Kidney capillary endothelial cell (primary cell): Measurements from ENCODE around the gene PAK4.

Experiments
- DNase-seq: peaks from one replicate; pipeline ENCODE4 v3.0.0-alpha.2; 2018; ENCODE audit warnings: low spot score

PAK4 gene

GRCh38 chr19:39180749-39181148 lies 55.2 kb downstream of the PAK4 start:
- DNase-seq = no peak

GRCh38 chr19:39181500-39182173 lies 56.1 kb downstream of the PAK4 start:
- no peak for DNase-seq

- no peak for DNase-seq
Measured at GRCh38 chr19:39182174-39182505, 56.6 kb downstream of the PAK4 start.

GRCh38 chr19:39183104-39183503 lies 57.5 kb downstream of the PAK4 start:
- DNase-seq = no peak

- DNase-seq = no peak
Measured at GRCh38 chr19:39186391-39186790, 60.8 kb downstream of the PAK4 start.

GRCh38 chr19:39187552-39187943 lies 62.0 kb downstream of the PAK4 start:
- DNase-seq = no peak

- DNase-seq = no peak
Measured at GRCh38 chr19:39188960-39189359, 63.4 kb downstream of the PAK4 start.

- DNase-seq = no peak
Measured at GRCh38 chr19:39190768-39191167, 65.2 kb downstream of the PAK4 start.

GRCh38 chr19:39192846-39193245 lies 67.3 kb downstream of the PAK4 start:
- DNase-seq = no peak

GRCh38 chr19:39193803-39194202 lies 68.2 kb downstream of the PAK4 start:
- no peak for DNase-seq

GRCh38 chr19:39194832-39195542 lies 69.4 kb downstream of the PAK4 start:
- DNase-seq = no peak

- DNase-seq = no peak
Measured at GRCh38 chr19:39195755-39196154, 70.2 kb downstream of the PAK4 start.

- no peak for DNase-seq
Measured at GRCh38 chr19:39196320-39196719, 70.7 kb downstream of the PAK4 start.

- DNase-seq = no peak
Measured at GRCh38 chr19:39196860-39197562, 71.4 kb downstream of the PAK4 start, which contains the start of gene NCCRP1. NCCRP1 (plus strand) TSS chr19:39196964; CDS start chr19:39196983, 19 bp downstream.

GRCh38 chr19:39197808-39198207 lies 72.2 kb downstream of the PAK4 start:
- DNase-seq = no peak

GRCh38 chr19:39199025-39199424 lies 73.4 kb downstream of the PAK4 start:
- no peak for DNase-seq

GRCh38 chr19:39200066-39200802 lies 74.6 kb downstream of the PAK4 start:
- DNase-seq = no peak

- DNase-seq = no peak
Measured at GRCh38 chr19:39200803-39201115, 75.2 kb downstream of the PAK4 start.

GRCh38 chr19:39202998-39203355 lies 77.4 kb downstream of the PAK4 start:
- no peak for DNase-seq

- no peak for DNase-seq
Measured at GRCh38 chr19:39203372-39204341, 78.1 kb downstream of the PAK4 start, which contains the start of gene SYCN. SYCN (minus strand) TSS chr19:39204263; CDS start chr19:39204254, 9 bp downstream.

- DNase-seq = no peak
Measured at GRCh38 chr19:39205449-39205764, 79.8 kb downstream of the PAK4 start.

GRCh38 chr19:39206122-39206521 lies 80.5 kb downstream of the PAK4 start:
- no peak for DNase-seq
